ENCODE results near the gene PRLR. TPM values are rescaled to one million over a fixed set of nuclear protein-coding genes. Genes with fewer than 3 reads are reported as not detected.

PRLR gene
- total RNA-seq, 1 donor from 2014 or later = 0.93 TPM

GRCh38 chr5:35048910-35049309 lies 181.4 kb downstream of the PRLR start:
- H3K27me3 ChIP-seq (ENCODE audit: insufficient read depth, low read length) = no peaks in the 10 kb centered on the region
- H3K4me2 ChIP-seq (ENCODE audit: low read length) = no peak overlapping the region
- TF ChIP-seq EZH2 (IDR thresholded peaks at IDR 0.05; ENCODE audit: insufficient read depth, low read length) (no peak), CTCF (IDR thresholded peaks at IDR 0.05; ENCODE audit: insufficient read depth, low read depth, low read length) (no peak)
- Mint-ChIP-seq H3K9me3 (ENCODE audit: unreplicated experiment) (no peaks in the 10 kb centered on the region), H3K36me3 (ENCODE audit: low read depth, unreplicated experiment) (no peaks in the 10 kb centered on the region), H3K4me1 (ENCODE audit: low read depth, unreplicated experiment) (peaks cover 3% of the 10 kb centered on the region), H3K27me3 (ENCODE audit: low read depth, unreplicated experiment) (peaks cover 2% of the 10 kb centered on the region), H3K4me3 (ENCODE audit: unreplicated experiment) (no peak overlapping the region), H3K27ac (ENCODE audit: unreplicated experiment) (no peak overlapping the region)
- H3K4me1 ChIP-seq (ENCODE audit: insufficient read depth, low read length) = peaks cover 19% of the 10 kb centered on the region
- H3K9ac ChIP-seq (ENCODE audit: low read length) = no peak overlapping the region
- FAIRE-seq = no peak
- no peaks in the 10 kb centered on the region for H3K79me2 ChIP-seq (ENCODE audit: insufficient read depth, low read length)
- H3K36me3 ChIP-seq (ENCODE audit: insufficient read depth, low read length) = no peaks in the 10 kb centered on the region
- H3K4me3 ChIP-seq (ENCODE audit: insufficient read depth, low read depth, low read length) = no peak overlapping the region
- no peaks in the 10 kb centered on the region for H3K9me3 ChIP-seq (ENCODE audit: insufficient read depth, low read depth, low read length)
- H3K27ac ChIP-seq (ENCODE audit: low read depth, low read length) = no peak overlapping the region
- no peaks in the 10 kb centered on the region for H4K20me1 ChIP-seq (ENCODE audit: insufficient read depth, low read length)
- no peak for DNase-seq (ENCODE audit: low read depth)
- no peak overlapping the region for H2AFZ ChIP-seq (ENCODE audit: low read depth, low read length)

GRCh38 chr5:35047785-35048404 lies 182.4 kb downstream of the PRLR start, which contains the start of gene AGXT2:
TSS of gene AGXT2 (minus strand) at chr5:35047949. CDS start at chr5:35047892, 57 bp downstream.
- H3K36me3 Mint-ChIP-seq (ENCODE audit: low read depth, unreplicated experiment) = no peaks in the 10 kb centered on the region
- no peaks in the 10 kb centered on the region for H3K36me3 ChIP-seq (ENCODE audit: insufficient read depth, low read length)
- no peaks in the 10 kb centered on the region for H4K20me1 ChIP-seq (ENCODE audit: insufficient read depth, low read length)
- H3K4me1 ChIP-seq (ENCODE audit: insufficient read depth, low read length) = peaks cover 19% of the 10 kb centered on the region
- no peak for FAIRE-seq
- H3K4me2 ChIP-seq (ENCODE audit: low read length) = peak within 1 kb of the TSS; percentile 54
- H3K27ac ChIP-seq (ENCODE audit: low read depth, low read length) = peak within 1 kb of the TSS; percentile 26
- DNase-seq (ENCODE audit: low read depth) = no peak
- peaks cover 3% of the 10 kb centered on the region for H3K4me1 Mint-ChIP-seq (ENCODE audit: low read depth, unreplicated experiment)
- TF ChIP-seq EZH2 (IDR thresholded peaks at IDR 0.05; ENCODE audit: insufficient read depth, low read length) (no peak), CTCF (IDR thresholded peaks at IDR 0.05; ENCODE audit: insufficient read depth, low read depth, low read length) (no peak)
- no peaks in the 10 kb centered on the region for H3K9me3 ChIP-seq (ENCODE audit: insufficient read depth, low read depth, low read length)
- no peak within 1 kb of the TSS for H2AFZ ChIP-seq (ENCODE audit: low read depth, low read length)
- H3K9me3 Mint-ChIP-seq (ENCODE audit: unreplicated experiment) = no peaks in the 10 kb centered on the region
- no peak within 1 kb of the TSS for H3K27ac Mint-ChIP-seq (ENCODE audit: unreplicated experiment)
- no peak within 1 kb of the TSS for H3K9ac ChIP-seq (ENCODE audit: low read length)
- H3K4me3 ChIP-seq (ENCODE audit: insufficient read depth, low read depth, low read length) = no peak within 1 kb of the TSS
- H3K4me3 Mint-ChIP-seq (ENCODE audit: unreplicated experiment) = no peak within 1 kb of the TSS
- no peaks in the 10 kb centered on the region for H3K79me2 ChIP-seq (ENCODE audit: insufficient read depth, low read length)
- H3K27me3 Mint-ChIP-seq (ENCODE audit: low read depth, unreplicated experiment) = peaks cover 2% of the 10 kb centered on the region
- no peaks in the 10 kb centered on the region for H3K27me3 ChIP-seq (ENCODE audit: insufficient read depth, low read length)

- H3K27me3 ChIP-seq (ENCODE audit: insufficient read depth, low read length) = no peaks in the 10 kb centered on the region
- peaks cover 19% of the 10 kb centered on the region for H3K4me1 ChIP-seq (ENCODE audit: insufficient read depth, low read length)
- peak overlapping the region; percentile 54 for H3K4me2 ChIP-seq (ENCODE audit: low read length)
- H3K4me3 ChIP-seq (ENCODE audit: insufficient read depth, low read depth, low read length) = no peak overlapping the region
- Mint-ChIP-seq H3K4me1 (ENCODE audit: low read depth, unreplicated experiment) (peaks cover 3% of the 10 kb centered on the region), H3K36me3 (ENCODE audit: low read depth, unreplicated experiment) (no peaks in the 10 kb centered on the region), H3K4me3 (ENCODE audit: unreplicated experiment) (no peak overlapping the region), H3K27ac (ENCODE audit: unreplicated experiment) (no peak overlapping the region), H3K9me3 (ENCODE audit: unreplicated experiment) (no peaks in the 10 kb centered on the region), H3K27me3 (ENCODE audit: low read depth, unreplicated experiment) (peaks cover 2% of the 10 kb centered on the region)
- no peaks in the 10 kb centered on the region for H3K36me3 ChIP-seq (ENCODE audit: insufficient read depth, low read length)
- H2AFZ ChIP-seq (ENCODE audit: low read depth, low read length) = peak overlapping the region; percentile 2
- peak; percentile 94 for DNase-seq (ENCODE audit: low read depth)
- no peaks in the 10 kb centered on the region for H3K9me3 ChIP-seq (ENCODE audit: insufficient read depth, low read depth, low read length)
- H3K27ac ChIP-seq (ENCODE audit: low read depth, low read length) = peak overlapping the region; percentile 59
- no peaks in the 10 kb centered on the region for H3K79me2 ChIP-seq (ENCODE audit: insufficient read depth, low read length)
- H3K9ac ChIP-seq (ENCODE audit: low read length) = peak overlapping the region; percentile 34
- H4K20me1 ChIP-seq (ENCODE audit: insufficient read depth, low read length) = no peaks in the 10 kb centered on the region
- TF ChIP-seq CTCF (IDR thresholded peaks at IDR 0.05; ENCODE audit: insufficient read depth, low read depth, low read length) (no peak), EZH2 (IDR thresholded peaks at IDR 0.05; ENCODE audit: insufficient read depth, low read length) (no peak)
- peak; percentile 72 for FAIRE-seq
Observed at GRCh38 chr5:35046774-35047173, 183.5 kb downstream of the PRLR start.

Data from astrocyte (in vitro differentiated cells and primary cell).